Measurements from ENCODE around the gene PGAP2. TPM values are rescaled to one million over a fixed set of nuclear protein-coding genes. Genes with fewer than 3 reads are reported as not detected.
A peak's percentile ranks its signal among the peaks of the same experiment; 100 is the strongest.

The PGAP2 gene
- total RNA-seq, 4 donors from 2014 or later, result 55.4 to 81.2 (median 66.7) TPM

DNA sequence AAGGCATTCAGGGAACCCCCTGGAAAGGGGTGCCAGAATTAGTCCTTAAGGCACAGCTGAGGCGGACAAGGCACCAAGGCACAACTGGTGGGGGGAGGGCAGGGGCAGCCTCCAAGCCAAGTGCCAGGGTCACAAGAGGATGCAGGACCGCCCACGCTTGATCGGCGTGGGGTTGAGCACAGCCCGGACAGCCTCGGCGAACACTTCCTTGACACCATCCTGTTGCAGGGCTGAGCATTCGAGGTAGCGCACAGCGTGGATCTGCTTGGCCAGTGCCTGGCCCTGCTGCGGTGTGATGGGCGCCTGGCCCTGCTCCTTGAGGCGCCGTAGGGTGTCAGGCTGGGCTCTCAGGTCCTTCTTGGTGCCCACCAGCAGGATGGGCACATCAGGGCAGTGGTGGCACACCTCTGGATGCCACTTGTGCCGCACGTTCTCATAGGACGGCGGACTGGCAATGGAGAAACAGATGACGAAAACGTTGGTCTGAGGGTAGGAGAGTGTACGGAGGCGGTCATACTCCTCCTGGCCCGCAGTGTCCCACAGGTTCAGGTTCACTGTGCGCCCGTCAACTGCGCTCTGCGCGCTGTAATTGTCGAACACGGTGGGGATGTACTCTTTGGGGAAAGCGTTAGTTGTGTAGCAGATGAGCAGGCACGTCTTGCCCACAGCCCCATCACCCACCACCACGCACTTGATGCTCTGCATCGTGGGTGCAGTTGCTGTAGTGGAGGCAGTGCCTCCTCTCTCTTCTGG is 19.2 kb downstream of the PGAP2 start:
- 89% methylated on average over 35 of the region's 35 CpGs for WGBS
- no peak overlapping the region for H3K27ac ChIP-seq
- H3K36me3 ChIP-seq, result peaks cover 52% of the 10 kb centered on the region
- no peak for DNase-seq (ENCODE audit: low spot score in 2 of 2)
- no peak overlapping the region for H3K4me3 ChIP-seq
- TF ChIP-seq EP300 (IDR thresholded peaks at IDR 0.05), result no peak
- H3K4me1 ChIP-seq, result peaks cover 23% of the 10 kb centered on the region
- H3K9me3 ChIP-seq, result no peaks in the 10 kb centered on the region
- H3K27me3 ChIP-seq, result no peaks in the 10 kb centered on the region

DNA sequence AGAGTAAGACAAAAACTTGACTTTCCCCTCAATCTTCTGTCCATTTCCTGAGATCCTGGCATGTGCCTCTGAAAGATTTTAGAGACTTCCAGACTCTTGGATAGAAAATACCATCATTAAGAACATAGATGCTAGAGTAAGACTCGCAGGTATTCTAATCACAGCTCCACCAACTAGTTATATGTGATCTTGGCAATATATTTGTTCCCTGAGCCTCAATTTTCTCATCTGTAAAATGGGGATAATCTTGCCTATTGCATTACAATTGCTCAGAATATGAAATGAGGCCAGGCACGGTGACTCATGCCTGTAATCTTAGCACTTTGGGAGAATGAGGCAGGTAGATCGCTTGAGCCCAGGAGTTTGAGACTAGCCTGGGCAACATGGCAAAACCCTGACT is 21.7 kb downstream of the PGAP2 start:
- TF ChIP-seq POLR2A (IDR thresholded peaks at IDR 0.05), result no peak
- TF ChIP-seq POLR2AphosphoS5 (IDR thresholded peaks at IDR 0.05), result no peak
- TF ChIP-seq, protein P1, sequence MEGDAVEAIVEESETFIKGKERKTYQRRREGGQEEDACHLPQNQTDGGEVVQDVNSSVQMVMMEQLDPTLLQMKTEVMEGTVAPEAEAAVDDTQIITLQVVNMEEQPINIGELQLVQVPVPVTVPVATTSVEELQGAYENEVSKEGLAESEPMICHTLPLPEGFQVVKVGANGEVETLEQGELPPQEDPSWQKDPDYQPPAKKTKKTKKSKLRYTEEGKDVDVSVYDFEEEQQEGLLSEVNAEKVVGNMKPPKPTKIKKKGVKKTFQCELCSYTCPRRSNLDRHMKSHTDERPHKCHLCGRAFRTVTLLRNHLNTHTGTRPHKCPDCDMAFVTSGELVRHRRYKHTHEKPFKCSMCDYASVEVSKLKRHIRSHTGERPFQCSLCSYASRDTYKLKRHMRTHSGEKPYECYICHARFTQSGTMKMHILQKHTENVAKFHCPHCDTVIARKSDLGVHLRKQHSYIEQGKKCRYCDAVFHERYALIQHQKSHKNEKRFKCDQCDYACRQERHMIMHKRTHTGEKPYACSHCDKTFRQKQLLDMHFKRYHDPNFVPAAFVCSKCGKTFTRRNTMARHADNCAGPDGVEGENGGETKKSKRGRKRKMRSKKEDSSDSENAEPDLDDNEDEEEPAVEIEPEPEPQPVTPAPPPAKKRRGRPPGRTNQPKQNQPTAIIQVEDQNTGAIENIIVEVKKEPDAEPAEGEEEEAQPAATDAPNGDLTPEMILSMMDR (IDR thresholded peaks at IDR 0.05), result no peak
- TF ChIP-seq EP300 (IDR thresholded peaks at IDR 0.05), result no peak
- Histone ChIP-seq H3K4me1 (peaks cover 38% of the 10 kb centered on the region), H3K9me3 (no peaks in the 10 kb centered on the region), H3K36me3 (peaks cover 45% of the 10 kb centered on the region), H3K27me3 (no peaks in the 10 kb centered on the region), H3K27ac (no peak overlapping the region), H3K4me3 (no peak overlapping the region)
- DNase-seq (ENCODE audit: low spot score in 2 of 2), result no peak
- WGBS, result 87% methylated on average over 3 of the region's 3 CpGs

DNA sequence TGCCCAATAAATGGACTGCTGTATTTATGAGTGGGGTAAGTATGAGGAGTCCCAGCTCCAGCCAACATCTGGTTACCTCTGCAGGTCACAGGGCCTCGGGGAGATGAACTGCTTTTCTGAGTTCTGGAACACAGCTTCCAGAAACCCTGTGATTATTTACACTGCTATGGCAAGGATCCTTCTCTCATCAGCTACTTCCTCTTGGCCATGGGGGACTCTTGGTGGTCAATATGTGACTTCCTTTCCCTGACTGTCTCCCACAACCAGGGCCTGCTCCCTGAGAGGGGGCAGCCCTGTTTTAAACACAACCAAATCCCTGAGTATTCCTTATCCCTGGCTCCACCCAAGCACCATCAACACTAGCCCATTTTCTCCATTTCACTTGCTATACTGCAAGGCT is 22.4 kb downstream of the PGAP2 start:
- 53% methylated on average over 1 of the region's 1 CpG for WGBS
- H3K4me1 ChIP-seq, result peaks cover 45% of the 10 kb centered on the region

DNA sequence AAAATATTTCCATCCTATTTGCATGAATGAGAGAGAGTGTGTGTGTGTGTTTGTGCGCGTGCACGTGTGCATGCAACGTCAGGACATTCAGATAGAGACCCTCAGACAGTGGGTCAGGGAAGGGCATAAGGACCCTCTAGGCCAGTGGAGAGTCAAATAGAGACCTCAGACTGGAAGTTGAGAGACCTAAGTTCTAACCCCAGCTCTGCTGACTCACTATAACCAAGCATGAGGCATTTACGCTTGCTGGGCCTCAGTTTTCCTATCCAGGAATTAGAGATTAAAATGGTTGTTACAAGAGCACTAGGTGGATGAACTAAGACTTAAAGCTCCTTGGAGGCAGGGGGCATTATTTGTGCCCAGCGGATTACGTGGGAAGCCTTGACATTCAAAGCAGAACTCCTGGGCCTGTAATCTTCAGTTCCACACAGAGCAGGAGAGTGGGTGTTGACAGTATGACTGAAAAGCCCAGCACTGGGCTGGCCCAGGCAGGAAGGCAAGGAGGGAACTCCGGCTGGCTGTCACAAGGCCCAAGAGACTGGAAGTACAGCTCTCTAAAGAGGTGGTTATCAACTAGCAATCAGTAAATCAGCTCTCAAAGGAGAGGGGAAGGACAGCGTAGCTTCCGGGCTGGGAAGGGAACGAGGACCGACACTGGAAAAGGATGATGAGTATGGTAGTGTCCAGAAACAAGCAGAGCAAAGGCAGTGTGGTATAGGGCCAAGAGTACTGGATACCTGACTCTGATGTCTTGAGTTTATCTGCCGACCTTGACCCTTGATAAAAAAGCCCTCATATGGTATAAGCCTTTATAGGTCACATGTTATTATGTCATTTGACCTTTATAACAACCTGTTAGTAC is 23.2 kb downstream of the PGAP2 start:
- 62% methylated on average over 13 of the region's 13 CpGs for WGBS
- H3K4me1 ChIP-seq, result peaks cover 50% of the 10 kb centered on the region

More for the DNA sequence above, 22.4 kb downstream of the PGAP2 start:
- no peak for TF ChIP-seq POLR2A (IDR thresholded peaks at IDR 0.05)
- TF ChIP-seq, protein P1 (IDR thresholded peaks at IDR 0.05), result no peak
- Histone ChIP-seq H3K27ac (no peak overlapping the region), H3K27me3 (no peaks in the 10 kb centered on the region), H3K4me3 (no peak overlapping the region), H3K9me3 (no peaks in the 10 kb centered on the region), H3K36me3 (peaks cover 42% of the 10 kb centered on the region)
- no peak for DNase-seq (ENCODE audit: low spot score in 2 of 2)

DNA sequence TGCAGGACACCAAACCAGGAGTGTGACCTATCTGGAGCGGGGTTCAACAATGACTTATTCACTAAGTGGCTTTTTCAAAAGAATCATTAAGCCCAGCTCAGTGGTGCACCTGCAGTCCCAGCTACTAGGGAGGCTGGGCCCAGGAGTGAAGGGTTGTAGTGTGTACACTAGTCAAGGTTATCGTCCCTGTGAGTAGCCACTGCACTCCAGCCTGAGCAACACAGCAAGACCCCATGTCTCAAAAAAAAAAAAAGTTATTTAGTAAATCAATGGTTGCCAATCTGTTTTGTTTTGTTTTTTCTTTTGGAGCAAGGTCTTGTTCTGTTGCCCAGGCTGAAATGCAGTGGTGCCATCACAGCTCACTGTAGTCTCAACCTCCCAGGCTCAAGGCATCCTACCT is 24.5 kb downstream of the PGAP2 start:
- Histone ChIP-seq H3K27me3 (no peaks in the 10 kb centered on the region), H3K27ac (no peak overlapping the region), H3K9me3 (no peaks in the 10 kb centered on the region), H3K4me1 (peaks cover 61% of the 10 kb centered on the region), H3K4me3 (no peak overlapping the region), H3K36me3 (peaks cover 21% of the 10 kb centered on the region)
- TF ChIP-seq, protein P1 (IDR thresholded peaks at IDR 0.05), result no peak
- TF ChIP-seq EP300 (IDR thresholded peaks at IDR 0.05), result no peak
- no peak for TF ChIP-seq POLR2AphosphoS5 (IDR thresholded peaks at IDR 0.05)
- TF ChIP-seq POLR2A (IDR thresholded peaks at IDR 0.05), result no peak
- DNase-seq (ENCODE audit: low spot score in 2 of 2), result no peak
- 88% methylated on average over 2 of the region's 2 CpGs for WGBS

More for the DNA sequence above, 23.2 kb downstream of the PGAP2 start:
- no peak for TF ChIP-seq POLR2AphosphoS5 (IDR thresholded peaks at IDR 0.05)
- no peak for TF ChIP-seq EP300 (IDR thresholded peaks at IDR 0.05)
- no peak for TF ChIP-seq POLR2A (IDR thresholded peaks at IDR 0.05)
- Histone ChIP-seq H3K27me3 (no peaks in the 10 kb centered on the region), H3K4me3 (no peak overlapping the region), H3K9me3 (no peaks in the 10 kb centered on the region), H3K36me3 (peaks cover 33% of the 10 kb centered on the region), H3K27ac (peak overlapping the region; percentile 10)
- DNase-seq (ENCODE audit: low spot score in 2 of 2), result no peak

DNA sequence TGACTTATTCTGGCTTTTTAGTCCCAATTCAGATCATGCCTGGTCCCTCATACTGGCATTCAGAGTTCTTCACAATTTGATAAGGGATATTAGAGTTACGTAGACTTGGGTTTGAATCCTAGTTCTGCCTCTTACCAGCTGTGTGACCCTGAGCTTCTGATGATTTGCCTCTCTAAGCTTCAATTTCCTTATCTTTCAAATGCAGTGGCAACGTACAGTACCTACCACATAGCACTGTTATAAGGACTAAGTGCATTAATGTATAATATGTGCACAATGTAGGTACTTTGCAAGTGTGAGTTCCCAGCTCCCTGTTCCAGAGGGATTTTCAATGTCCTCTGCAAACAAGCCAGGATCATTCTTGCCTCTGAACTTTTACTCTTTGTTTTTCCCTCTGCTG is 25.1 kb downstream of the PGAP2 start:
- peaks cover 67% of the 10 kb centered on the region for H3K4me1 ChIP-seq

More for the DNA sequence above, 25.1 kb downstream of the PGAP2 start:
- H3K4me3 ChIP-seq, result no peak overlapping the region
- DNase-seq (ENCODE audit: low spot score in 2 of 2), result no peak
- 89% methylated on average over 2 of the region's 2 CpGs for WGBS
- no peaks in the 10 kb centered on the region for H3K27me3 ChIP-seq
- H3K36me3 ChIP-seq, result peaks cover 15% of the 10 kb centered on the region
- no peak overlapping the region for H3K27ac ChIP-seq
- TF ChIP-seq EP300 (IDR thresholded peaks at IDR 0.05) (no peak), POLR2AphosphoS5 (IDR thresholded peaks at IDR 0.05) (no peak), POLR2A (IDR thresholded peaks at IDR 0.05) (no peak)
- TF ChIP-seq, protein P1 (IDR thresholded peaks at IDR 0.05), result no peak
- no peaks in the 10 kb centered on the region for H3K9me3 ChIP-seq

Measured in suprapubic skin (tissue), 4 donors.